ENCODE measurements around the gene SEC61G.
A peak's percentile ranks its signal among the peaks of the same experiment; 100 is the strongest.

Gene SEC61G

GRCh38 chr7:54758702-54759592, at the start of gene SEC61G:
TSS of gene SEC61G (minus strand) at chr7:54759211. CDS start at chr7:54757588, 1,623 bp downstream.
- DNase-seq = peak; percentile 79 to 98 (median 94)

- DNase-seq = peak in 15 of 56 donors; percentile 7 to 53 (median 25)
Measured at GRCh38 chr7:54802841-54803240, 43.8 kb upstream of the SEC61G start.

DNA sequence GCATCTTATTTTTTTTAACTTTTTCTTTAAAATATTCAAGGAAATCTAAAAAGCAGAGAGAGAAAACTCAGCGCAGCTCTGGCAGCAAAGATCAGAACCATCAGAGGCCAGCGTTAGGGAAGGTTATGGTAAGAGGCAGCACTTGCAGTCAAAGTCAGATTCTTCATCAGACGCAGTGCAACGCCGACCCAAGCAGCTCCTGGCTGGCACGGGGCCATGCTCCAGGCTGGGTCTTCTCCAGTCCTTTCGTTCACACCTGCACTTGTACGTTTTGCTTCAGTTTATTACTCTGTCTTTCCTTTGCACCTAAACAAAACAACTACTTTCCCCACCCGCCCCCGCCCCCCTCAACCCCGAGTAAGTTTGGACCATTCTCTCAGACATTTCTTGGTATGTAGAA, 43.1 kb upstream of the SEC61G start:
- no peak for DNase-seq

DNA sequence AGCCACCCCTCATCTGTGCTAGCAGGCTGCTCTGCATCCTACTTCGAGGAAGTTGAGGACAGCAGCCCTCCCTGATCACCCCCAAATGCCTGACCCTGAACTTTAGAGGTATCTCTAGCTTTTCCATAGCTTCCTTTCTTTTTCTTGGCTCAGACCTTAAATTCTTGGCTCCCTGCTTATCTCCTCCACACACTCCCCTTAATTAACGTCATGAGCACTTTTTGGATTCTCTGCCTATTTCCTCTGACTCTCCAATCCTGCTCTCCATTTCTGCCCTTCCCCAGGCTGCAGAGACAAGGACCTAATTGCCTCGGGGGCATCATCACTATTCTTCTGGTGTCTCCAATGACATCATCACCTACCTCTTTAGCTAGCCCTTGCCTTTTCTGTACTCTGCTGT, 40.8 kb upstream of the SEC61G start:
- DNase-seq = no peak

DNA sequence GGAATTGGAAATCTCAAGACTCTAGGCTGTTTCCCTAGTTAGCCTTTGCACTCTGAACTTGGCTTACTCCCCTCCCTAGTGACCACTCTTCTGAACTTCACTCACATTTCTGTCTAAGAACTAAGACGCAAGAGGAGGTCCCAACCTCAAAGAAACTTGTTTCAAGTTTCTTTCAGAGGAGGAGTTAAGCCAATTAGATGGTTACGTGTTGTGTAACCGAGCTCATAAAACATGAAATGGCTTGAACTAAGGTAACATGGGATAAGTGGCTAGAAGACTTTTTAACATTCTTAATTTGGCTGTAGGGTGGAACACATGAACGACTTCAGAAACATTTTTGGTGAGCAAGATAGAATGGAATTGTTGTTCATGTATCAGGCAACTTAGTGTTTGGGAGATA, 39.5 kb upstream of the SEC61G start:
- DNase-seq = no peak

GRCh38 chr7:54796853-54797252, 37.8 kb upstream of the SEC61G start:
- no peak for DNase-seq

GRCh38 chr7:54796150-54796549, 37.1 kb upstream of the SEC61G start:
- no peak for DNase-seq

DNA sequence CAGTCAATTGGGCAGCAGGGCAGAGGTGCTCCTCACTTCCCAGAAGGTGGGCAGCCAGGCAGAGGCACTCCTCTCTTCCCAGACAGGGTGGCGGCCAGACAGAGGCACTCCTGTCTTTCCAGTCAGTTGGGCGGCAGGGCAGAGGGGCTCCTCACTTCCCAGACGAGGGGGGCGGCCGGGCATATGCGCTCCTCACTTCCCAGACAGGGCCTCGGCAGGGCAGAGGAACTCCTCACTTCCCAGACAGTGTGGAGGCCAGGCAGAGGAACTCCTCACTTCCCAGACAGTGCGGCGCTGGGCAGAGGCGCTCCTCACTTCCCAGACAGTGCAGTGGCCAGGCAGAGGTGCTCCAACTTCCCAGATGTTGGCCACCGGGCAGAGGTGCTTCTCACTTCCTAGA, 33.4 kb upstream of the SEC61G start:
- DNase-seq = no peak

GRCh38 chr7:54788664-54789063, 29.7 kb upstream of the SEC61G start:
- DNase-seq = peak in 37 of 56 donors; percentile 2 to 72 (median 21)

GRCh38 chr7:54785261-54785660, 26.2 kb upstream of the SEC61G start:
- DNase-seq = no peak

DNA sequence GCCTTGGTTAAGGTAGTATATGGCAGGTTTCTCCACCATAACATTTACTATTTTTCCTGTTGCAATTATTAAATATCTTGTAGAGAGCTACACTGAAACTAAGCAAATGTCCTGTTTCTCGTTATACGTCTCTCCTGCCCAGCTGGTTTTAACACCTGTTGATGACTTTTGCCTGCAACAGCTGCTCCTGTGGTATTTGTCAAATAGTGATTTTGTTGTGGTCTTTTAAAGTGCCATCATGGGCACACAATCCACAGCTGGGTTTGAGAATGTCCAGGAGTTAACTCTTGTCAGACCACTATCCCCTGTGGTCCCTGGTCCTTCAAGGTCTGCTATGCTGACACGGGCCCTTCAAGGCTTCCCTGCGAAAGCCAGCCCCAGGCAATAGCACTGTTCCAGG, 24.9 kb upstream of the SEC61G start:
- no peak for DNase-seq

GRCh38 chr7:54782829-54783228, 23.8 kb upstream of the SEC61G start:
- no peak for DNase-seq

DNA sequence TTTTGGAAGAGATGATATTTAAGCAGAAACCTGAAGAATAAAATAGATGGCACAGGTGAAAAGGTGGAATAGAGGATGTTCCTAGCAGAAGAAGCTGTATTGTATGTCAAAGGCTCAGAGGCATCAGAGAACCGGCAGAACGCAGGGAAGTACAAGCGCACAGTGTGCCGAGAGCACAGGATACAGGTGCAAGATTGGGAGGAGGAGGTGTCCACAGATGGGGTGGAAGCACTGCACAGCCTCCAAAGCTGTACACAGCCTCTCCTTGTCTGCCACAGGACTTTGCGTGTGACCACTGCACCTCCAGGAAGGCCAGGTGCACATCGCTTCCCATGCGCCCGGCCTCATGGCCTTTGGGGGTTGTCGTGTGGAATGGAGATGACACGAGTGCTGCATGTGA, 23.3 kb upstream of the SEC61G start:
- DNase-seq = no peak

DNA sequence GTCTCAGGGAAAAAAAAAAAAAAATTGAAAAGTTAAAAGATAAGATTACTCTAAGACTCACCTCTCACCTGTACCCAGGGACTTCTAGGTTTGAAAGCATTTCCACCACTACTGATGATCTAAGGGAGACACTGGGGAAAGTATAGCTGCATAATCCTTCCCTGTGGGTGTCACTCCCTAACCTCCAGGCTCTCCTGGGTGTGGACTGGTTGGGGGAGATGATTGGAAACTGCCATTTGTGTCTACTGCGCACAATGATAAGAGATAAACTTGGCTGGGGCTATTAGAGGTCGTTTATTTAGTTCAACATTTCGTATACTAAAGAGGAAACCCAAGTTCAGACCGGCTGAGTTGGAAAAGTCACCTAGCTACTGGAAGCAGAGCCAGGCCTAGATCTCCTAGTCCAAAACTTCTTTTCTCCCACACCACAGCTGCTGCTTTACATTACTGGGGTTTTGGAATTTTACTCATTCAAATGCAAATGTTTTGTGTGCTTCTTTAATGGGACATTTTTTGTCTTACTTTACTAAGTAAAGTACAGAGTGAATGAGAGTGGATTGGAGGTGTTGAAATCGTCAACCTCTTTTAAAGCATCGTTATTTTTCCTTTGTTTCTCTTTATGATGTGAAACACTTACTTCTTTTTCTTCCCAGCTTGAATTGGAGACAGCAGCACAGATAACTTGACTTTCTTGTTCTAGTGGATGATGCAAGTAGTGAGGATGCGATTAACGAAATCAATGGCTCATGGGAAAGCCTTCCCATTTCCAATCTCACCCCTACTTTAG, 22.3 kb upstream of the SEC61G start:
- DNase-seq = no peak

- no peak for DNase-seq
Measured at GRCh38 chr7:54780490-54780889, 21.5 kb upstream of the SEC61G start.

- no peak for DNase-seq
Measured at GRCh38 chr7:54778696-54779540, 19.9 kb upstream of the SEC61G start.

DNA sequence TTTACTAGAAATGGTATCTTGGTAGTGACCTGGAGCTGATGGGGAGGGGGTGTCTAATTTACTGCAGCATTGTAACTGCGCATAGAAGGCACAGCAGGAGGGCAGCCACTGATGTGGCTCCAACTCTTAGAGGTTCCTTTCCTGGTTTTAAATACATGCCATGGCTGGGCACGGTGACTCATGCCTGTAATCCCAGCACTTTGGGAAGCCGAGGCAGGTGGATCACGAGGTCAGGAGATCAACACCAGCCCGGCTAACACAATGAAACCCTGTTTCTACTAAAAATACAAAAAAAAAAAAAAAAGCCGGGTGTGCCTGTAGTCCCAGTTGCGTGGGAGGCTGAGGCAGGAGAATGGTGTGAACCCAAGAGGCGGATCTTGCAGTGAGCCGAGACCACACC, 19.2 kb upstream of the SEC61G start:
- DNase-seq = no peak

- DNase-seq = no peak
Measured at GRCh38 chr7:54774785-54775740, 16.1 kb upstream of the SEC61G start.

GRCh38 chr7:54773472-54774399, 14.7 kb upstream of the SEC61G start:
- DNase-seq = peak in 53 of 56 donors; percentile 7 to 87 (median 55)

Measured in nucleus accumbens (tissue), 56 donors.